ENCODE data around the gene CEP97.
"Not testable (repeated sequence)": the region's sequence is repeated elsewhere in the genome, so short reads cannot be mapped to it uniquely, and the experiment has no call there.

DNA sequence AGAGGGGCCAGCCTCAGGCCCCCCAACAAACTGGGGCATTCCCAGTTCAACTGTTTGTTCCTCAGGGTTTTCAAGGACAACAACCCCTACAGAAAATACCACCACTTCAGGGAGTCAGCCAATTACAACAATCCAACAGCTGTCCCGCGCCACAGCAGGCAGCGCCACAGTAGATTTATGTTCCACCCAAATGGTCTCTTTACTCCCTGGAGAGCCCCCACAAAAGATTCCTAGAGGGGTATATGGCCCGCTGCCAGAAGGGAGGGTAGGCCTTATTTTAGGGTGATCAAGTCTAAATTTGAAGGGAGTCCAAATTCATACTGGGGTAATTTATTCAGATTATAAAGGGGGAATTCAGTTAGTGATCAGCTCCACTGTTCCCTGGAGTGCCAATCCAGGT, 29.6 kb upstream of the CEP97 start:
- TF ChIP-seq, protein P1, sequence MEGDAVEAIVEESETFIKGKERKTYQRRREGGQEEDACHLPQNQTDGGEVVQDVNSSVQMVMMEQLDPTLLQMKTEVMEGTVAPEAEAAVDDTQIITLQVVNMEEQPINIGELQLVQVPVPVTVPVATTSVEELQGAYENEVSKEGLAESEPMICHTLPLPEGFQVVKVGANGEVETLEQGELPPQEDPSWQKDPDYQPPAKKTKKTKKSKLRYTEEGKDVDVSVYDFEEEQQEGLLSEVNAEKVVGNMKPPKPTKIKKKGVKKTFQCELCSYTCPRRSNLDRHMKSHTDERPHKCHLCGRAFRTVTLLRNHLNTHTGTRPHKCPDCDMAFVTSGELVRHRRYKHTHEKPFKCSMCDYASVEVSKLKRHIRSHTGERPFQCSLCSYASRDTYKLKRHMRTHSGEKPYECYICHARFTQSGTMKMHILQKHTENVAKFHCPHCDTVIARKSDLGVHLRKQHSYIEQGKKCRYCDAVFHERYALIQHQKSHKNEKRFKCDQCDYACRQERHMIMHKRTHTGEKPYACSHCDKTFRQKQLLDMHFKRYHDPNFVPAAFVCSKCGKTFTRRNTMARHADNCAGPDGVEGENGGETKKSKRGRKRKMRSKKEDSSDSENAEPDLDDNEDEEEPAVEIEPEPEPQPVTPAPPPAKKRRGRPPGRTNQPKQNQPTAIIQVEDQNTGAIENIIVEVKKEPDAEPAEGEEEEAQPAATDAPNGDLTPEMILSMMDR (IDR thresholded peaks at IDR 0.05), result not testable (repeated sequence)
- not testable (repeated sequence) for TF ChIP-seq POLR2A (IDR thresholded peaks at IDR 0.05)

Data from heart left ventricle (tissue), 13 donors.